Liver (tissue), 3 donors: Measurements from ENCODE around the gene SS18L1.

Source experiments
- FOXA1 ChIP-seq: IDR thresholded peaks from 2 replicates; pipeline ENCODE4 v1.6.1; 2016; ENCODE audit warnings: antibody characterized with exemption
- GABPA ChIP-seq, 2 donors: IDR thresholded peaks in 1 of 2; conservative IDR thresholded peaks in 1 of 2; 2 replicates each; pipeline ENCODE4 v1.6.1; 2016; ENCODE audit warnings: antibody characterized with exemption in 2 of 2, mild to moderate bottlenecking in 1 of 2, moderate library complexity in 1 of 2
- RAD21 ChIP-seq, 2 donors: IDR thresholded peaks; 2 replicates each; pipeline ENCODE4 v1.6.1; 2016; ENCODE audit warnings: antibody characterized with exemption in 2 of 2, mild to moderate bottlenecking in 2 of 2
- SP1 ChIP-seq: IDR thresholded peaks from 2 replicates; pipeline ENCODE4 v1.6.1; 2018; ENCODE audit warnings: antibody characterized with exemption, mild to moderate bottlenecking
- YY1 ChIP-seq: IDR thresholded peaks from 2 replicates; pipeline ENCODE4 v1.6.1; 2016; ENCODE audit warnings: antibody characterized with exemption, mild to moderate bottlenecking
- TF ChIP-seq, protein P1 (sequence below): fragments of 150-350 bp; IDR thresholded peaks from 2 replicates; pipeline ENCODE4 v1.5.1; 2017; ENCODE audit warnings: improper control_type of control experiment, low read depth, low read length; ENCODE audit not compliant: missing input control
- TF ChIP-seq, protein P2 (sequence below): IDR thresholded peaks from 2 replicates; pipeline ENCODE4 v1.6.1; 2016; ENCODE audit warnings: antibody characterized with exemption
- TF ChIP-seq, protein P3 (sequence below): IDR thresholded peaks from 2 replicates; pipeline ENCODE4 v1.6.1; 2016; ENCODE audit warnings: antibody characterized with exemption, mild to moderate bottlenecking
- TF ChIP-seq, protein P4 (sequence below): IDR thresholded peaks from 2 replicates; pipeline ENCODE4 v1.6.1; 2016; ENCODE audit warnings: antibody characterized with exemption
- TF ChIP-seq, protein P5 (sequence below): IDR thresholded peaks from 2 replicates; pipeline ENCODE4 v1.6.1; 2016; ENCODE audit warnings: antibody characterized with exemption
- donor health status: healthy.
- donor health status: healthy.

DNA sequence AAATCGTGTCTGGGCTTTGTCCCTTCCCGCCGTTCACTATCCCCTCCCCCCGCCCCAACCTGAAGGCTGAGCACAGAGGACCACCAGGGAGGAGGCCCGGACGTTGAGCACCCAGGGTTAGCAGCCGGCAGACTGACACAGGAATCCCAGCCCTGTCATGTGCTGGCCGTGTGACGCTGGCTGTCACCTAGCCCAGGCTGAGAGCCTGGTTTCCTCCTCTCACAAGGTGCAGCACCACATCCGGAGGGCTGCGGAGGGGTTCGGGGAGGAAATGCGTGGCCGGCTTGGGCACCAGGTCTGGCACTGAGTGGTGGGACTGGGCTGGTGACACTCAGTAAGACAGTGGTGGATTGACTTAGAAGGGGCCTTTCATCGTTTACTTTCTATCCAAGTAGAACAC lies 25.9 kb upstream of the SS18L1 start:
- TF ChIP-seq, protein P1, sequence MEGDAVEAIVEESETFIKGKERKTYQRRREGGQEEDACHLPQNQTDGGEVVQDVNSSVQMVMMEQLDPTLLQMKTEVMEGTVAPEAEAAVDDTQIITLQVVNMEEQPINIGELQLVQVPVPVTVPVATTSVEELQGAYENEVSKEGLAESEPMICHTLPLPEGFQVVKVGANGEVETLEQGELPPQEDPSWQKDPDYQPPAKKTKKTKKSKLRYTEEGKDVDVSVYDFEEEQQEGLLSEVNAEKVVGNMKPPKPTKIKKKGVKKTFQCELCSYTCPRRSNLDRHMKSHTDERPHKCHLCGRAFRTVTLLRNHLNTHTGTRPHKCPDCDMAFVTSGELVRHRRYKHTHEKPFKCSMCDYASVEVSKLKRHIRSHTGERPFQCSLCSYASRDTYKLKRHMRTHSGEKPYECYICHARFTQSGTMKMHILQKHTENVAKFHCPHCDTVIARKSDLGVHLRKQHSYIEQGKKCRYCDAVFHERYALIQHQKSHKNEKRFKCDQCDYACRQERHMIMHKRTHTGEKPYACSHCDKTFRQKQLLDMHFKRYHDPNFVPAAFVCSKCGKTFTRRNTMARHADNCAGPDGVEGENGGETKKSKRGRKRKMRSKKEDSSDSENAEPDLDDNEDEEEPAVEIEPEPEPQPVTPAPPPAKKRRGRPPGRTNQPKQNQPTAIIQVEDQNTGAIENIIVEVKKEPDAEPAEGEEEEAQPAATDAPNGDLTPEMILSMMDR: no peak
- TF ChIP-seq, protein P2, sequence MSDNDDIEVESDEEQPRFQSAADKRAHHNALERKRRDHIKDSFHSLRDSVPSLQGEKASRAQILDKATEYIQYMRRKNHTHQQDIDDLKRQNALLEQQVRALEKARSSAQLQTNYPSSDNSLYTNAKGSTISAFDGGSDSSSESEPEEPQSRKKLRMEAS: no peak
- TF ChIP-seq RAD21 (IDR thresholded peaks at IDR 0.05) (no peak), GABPA (IDR thresholded peaks at IDR 0.05 in 1 of 2, conservative IDR thresholded peaks at IDR 0.05 in 1 of 2) (no peak), SP1 (no peak), FOXA1 (no peak), YY1 (no peak)
- TF ChIP-seq, protein P3, sequence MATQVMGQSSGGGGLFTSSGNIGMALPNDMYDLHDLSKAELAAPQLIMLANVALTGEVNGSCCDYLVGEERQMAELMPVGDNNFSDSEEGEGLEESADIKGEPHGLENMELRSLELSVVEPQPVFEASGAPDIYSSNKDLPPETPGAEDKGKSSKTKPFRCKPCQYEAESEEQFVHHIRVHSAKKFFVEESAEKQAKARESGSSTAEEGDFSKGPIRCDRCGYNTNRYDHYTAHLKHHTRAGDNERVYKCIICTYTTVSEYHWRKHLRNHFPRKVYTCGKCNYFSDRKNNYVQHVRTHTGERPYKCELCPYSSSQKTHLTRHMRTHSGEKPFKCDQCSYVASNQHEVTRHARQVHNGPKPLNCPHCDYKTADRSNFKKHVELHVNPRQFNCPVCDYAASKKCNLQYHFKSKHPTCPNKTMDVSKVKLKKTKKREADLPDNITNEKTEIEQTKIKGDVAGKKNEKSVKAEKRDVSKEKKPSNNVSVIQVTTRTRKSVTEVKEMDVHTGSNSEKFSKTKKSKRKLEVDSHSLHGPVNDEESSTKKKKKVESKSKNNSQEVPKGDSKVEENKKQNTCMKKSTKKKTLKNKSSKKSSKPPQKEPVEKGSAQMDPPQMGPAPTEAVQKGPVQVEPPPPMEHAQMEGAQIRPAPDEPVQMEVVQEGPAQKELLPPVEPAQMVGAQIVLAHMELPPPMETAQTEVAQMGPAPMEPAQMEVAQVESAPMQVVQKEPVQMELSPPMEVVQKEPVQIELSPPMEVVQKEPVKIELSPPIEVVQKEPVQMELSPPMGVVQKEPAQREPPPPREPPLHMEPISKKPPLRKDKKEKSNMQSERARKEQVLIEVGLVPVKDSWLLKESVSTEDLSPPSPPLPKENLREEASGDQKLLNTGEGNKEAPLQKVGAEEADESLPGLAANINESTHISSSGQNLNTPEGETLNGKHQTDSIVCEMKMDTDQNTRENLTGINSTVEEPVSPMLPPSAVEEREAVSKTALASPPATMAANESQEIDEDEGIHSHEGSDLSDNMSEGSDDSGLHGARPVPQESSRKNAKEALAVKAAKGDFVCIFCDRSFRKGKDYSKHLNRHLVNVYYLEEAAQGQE: no peak
- TF ChIP-seq, protein P4, sequence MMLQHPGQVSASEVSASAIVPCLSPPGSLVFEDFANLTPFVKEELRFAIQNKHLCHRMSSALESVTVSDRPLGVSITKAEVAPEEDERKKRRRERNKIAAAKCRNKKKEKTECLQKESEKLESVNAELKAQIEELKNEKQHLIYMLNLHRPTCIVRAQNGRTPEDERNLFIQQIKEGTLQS: no peak
- TF ChIP-seq, protein P5, sequence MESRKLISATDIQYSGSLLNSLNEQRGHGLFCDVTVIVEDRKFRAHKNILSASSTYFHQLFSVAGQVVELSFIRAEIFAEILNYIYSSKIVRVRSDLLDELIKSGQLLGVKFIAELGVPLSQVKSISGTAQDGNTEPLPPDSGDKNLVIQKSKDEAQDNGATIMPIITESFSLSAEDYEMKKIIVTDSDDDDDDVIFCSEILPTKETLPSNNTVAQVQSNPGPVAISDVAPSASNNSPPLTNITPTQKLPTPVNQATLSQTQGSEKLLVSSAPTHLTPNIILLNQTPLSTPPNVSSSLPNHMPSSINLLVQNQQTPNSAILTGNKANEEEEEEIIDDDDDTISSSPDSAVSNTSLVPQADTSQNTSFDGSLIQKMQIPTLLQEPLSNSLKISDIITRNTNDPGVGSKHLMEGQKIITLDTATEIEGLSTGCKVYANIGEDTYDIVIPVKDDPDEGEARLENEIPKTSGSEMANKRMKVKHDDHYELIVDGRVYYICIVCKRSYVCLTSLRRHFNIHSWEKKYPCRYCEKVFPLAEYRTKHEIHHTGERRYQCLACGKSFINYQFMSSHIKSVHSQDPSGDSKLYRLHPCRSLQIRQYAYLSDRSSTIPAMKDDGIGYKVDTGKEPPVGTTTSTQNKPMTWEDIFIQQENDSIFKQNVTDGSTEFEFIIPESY: no peak
